GM10248 (cell line): ENCODE measurements around the gene MALRD1.
"Not testable (repeated sequence)": the region's sequence is repeated elsewhere in the genome, so short reads cannot be mapped to it uniquely, and the experiment has no call there.

Experiments
- CTCF ChIA-PET: fragments of 300-600 bp; sonication (Branson Sonifier 250); formaldehyde crosslinking; extraction: SDS; loops from one replicate; lab custom pipeline; 2021; ENCODE audit warnings: antibody characterized with exemption; lab: Yijun Ruan, JAX
- POLR2A ChIA-PET: fragments of 350-650 bp; sonication (Branson Sonifier 250); formaldehyde crosslinking; extraction: SDS; loops from one replicate; lab custom pipeline; 2020; ENCODE audit warnings: antibody characterized with exemption; lab: Yijun Ruan, JAX
- DNase-seq: peaks from one replicate; pipeline ENCODE4 v3.0.0; 2012; ENCODE audit errors: extremely low spot score
- TF ChIP-seq, protein P1 (sequence below): IDR thresholded peaks from 2 replicates; pipeline ENCODE4 v1.5.1; 2012; ENCODE audit warnings: mild to moderate bottlenecking, low read depth; ENCODE audit errors: extremely low read depth, missing control alignments, control extremely low read depth

The MALRD1 gene

GRCh38 chr10:19500959-19501358, 452.4 kb downstream of the MALRD1 start:
- ChIA-PET CTCF (no interaction called here), POLR2A (no interaction called here)
- DNase-seq, result no peak
- TF ChIP-seq, protein P1, sequence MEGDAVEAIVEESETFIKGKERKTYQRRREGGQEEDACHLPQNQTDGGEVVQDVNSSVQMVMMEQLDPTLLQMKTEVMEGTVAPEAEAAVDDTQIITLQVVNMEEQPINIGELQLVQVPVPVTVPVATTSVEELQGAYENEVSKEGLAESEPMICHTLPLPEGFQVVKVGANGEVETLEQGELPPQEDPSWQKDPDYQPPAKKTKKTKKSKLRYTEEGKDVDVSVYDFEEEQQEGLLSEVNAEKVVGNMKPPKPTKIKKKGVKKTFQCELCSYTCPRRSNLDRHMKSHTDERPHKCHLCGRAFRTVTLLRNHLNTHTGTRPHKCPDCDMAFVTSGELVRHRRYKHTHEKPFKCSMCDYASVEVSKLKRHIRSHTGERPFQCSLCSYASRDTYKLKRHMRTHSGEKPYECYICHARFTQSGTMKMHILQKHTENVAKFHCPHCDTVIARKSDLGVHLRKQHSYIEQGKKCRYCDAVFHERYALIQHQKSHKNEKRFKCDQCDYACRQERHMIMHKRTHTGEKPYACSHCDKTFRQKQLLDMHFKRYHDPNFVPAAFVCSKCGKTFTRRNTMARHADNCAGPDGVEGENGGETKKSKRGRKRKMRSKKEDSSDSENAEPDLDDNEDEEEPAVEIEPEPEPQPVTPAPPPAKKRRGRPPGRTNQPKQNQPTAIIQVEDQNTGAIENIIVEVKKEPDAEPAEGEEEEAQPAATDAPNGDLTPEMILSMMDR, result no peak

- no peak for DNase-seq
- CTCF ChIA-PET, result no interaction called here
- POLR2A ChIA-PET, result no interaction called here
- TF ChIP-seq, protein P1, result no peak
These were observed 457.0 kb downstream of the MALRD1 start for GRCh38 chr10:19505320-19506312.

GRCh38 chr10:19510005-19510732, 461.6 kb downstream of the MALRD1 start:
- POLR2A ChIA-PET, CTCF ChIA-PET, DNase-seq: not testable (repeated sequence)

DNA sequence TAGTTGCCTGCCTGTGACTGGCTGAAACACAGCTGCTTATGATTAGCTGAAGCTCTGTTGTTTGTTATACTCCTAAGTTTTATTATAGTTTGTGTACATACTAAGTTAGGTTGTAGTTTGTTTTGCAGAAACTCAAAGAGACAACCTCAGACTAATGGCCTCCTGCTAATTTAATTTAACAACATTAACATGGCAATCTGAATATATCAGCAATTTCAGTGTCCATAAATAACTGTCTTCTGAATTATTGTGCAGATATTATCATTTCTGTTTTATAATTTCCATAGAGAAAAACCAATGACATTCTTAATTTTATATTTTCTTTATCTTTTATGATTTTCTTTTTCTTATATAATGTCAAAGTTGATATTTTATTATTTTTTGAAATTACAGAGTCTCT, 469.5 kb downstream of the MALRD1 start:
- TF ChIP-seq, protein P1, result no peak
- no peak for DNase-seq
- POLR2A ChIA-PET, result no interaction called here
- CTCF ChIA-PET, result no interaction called here

DNA sequence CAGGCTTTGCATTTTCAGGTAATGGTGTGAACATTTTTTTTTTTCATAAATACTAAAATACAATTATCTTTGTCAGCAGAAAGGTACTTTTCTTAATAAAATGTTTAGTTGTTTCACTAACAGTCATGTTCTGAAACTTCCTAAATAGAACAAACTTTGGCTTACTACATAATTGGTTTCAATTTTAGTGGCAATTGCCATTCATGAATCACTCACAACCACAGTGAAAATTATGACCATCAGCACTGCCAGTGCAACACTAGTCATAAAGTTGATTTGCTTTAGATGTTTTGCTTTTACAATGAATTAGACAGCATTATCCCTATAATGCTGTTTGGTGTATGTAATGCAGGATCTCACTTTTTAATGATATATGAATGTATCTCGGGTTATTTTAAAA, 470.0 kb downstream of the MALRD1 start:
- ChIA-PET CTCF (no interaction called here), POLR2A (no interaction called here)
- no peak for DNase-seq
- TF ChIP-seq, protein P1, result no peak

DNA sequence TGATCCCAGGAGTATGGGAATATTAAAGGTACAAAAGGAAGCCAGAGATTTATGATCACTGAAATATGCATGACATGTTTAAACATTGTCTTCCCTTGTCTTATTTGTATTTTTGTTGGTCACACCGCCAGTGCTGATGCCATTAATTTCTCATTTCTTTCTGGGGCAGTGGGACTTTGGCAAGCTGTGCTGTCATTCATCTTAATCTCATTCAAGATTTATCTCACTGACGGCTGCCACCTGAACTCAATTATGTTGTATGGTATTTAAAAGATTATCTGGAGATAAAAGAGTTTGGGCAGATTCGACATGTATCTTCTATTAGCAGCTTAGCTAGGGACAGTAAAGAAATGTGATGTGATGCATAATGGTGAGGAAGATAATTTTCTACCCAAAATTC, 482.7 kb downstream of the MALRD1 start:
- DNase-seq, result no peak
- ChIA-PET CTCF (no interaction called here), POLR2A (no interaction called here)
- TF ChIP-seq, protein P1, result no peak

GRCh38 chr10:19532411-19532810, 483.8 kb downstream of the MALRD1 start:
- ChIA-PET POLR2A (no interaction called here), CTCF (no interaction called here)

More at GRCh38 chr10:19532411-19532810, 483.8 kb downstream of the MALRD1 start:
- no peak for DNase-seq
- TF ChIP-seq, protein P1, result no peak
